ENCODE data around the gene SPDYE18.
"Not testable (repeated sequence)": the region's sequence is repeated elsewhere in the genome, so short reads cannot be mapped to it uniquely, and the experiment has no call there.

DNA sequence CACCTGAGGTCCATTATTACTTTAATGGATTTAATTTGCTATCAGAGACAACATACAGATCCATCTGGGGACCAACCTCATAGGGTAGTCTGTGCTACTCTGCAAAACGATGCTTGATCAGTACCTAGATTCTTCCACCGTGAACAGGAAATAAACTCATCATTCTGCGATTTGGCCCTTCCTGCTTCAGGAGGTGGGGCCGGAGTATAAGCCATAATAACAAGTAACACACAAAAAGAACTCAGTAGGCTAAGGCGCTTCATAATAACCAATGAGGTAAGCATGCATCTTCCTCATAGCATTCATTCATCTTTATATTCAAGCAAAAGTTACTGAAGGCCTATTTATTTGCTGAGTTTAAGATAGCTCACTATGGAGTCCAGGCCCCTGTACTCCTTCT is 17.3 kb upstream of the SPDYE18 start:
- TF ChIP-seq, protein P1, sequence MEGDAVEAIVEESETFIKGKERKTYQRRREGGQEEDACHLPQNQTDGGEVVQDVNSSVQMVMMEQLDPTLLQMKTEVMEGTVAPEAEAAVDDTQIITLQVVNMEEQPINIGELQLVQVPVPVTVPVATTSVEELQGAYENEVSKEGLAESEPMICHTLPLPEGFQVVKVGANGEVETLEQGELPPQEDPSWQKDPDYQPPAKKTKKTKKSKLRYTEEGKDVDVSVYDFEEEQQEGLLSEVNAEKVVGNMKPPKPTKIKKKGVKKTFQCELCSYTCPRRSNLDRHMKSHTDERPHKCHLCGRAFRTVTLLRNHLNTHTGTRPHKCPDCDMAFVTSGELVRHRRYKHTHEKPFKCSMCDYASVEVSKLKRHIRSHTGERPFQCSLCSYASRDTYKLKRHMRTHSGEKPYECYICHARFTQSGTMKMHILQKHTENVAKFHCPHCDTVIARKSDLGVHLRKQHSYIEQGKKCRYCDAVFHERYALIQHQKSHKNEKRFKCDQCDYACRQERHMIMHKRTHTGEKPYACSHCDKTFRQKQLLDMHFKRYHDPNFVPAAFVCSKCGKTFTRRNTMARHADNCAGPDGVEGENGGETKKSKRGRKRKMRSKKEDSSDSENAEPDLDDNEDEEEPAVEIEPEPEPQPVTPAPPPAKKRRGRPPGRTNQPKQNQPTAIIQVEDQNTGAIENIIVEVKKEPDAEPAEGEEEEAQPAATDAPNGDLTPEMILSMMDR (conservative IDR thresholded peaks at IDR 0.05; ENCODE audit: low read length): not testable (repeated sequence)
- TF ChIP-seq EZH2phosphoT487 (IDR thresholded peaks at IDR 0.05; ENCODE audit: borderline replicate concordance): not testable (repeated sequence)

All from Loucy (cell line).